NCI-H2196 treated with DMSO at 0.1 percent for 48 hours (cell line): ENCODE measurements around the gene EGFL7.

Experiments
- DNase-seq: peaks from one replicate; lab custom pipeline; 2025; ENCODE audit not compliant: unreplicated experiment; lab: John Stamatoyannopoulos, UW

Gene EGFL7

DNA sequence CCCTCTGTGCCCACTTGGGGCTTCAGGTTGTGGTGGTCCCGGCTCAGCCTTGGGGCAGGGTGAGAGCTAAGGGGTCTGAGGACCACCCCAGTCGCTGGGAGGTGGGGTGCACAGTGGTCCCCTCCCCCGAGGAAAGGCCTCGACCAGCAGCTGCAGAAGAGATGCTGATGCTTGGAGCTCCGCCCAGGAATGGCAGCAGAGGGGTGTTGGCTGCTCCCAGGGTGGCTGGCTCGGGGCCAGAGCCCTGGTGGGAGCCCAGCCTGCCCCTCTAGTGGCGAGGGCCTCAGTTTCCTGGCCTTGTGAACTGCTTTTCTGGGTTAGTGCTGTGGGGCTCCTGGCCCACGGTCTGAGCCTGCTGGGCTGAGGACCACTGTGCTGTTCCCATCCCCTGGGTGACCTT, 50.8 kb downstream of the EGFL7 start:
- DNase-seq = no peak

DNA sequence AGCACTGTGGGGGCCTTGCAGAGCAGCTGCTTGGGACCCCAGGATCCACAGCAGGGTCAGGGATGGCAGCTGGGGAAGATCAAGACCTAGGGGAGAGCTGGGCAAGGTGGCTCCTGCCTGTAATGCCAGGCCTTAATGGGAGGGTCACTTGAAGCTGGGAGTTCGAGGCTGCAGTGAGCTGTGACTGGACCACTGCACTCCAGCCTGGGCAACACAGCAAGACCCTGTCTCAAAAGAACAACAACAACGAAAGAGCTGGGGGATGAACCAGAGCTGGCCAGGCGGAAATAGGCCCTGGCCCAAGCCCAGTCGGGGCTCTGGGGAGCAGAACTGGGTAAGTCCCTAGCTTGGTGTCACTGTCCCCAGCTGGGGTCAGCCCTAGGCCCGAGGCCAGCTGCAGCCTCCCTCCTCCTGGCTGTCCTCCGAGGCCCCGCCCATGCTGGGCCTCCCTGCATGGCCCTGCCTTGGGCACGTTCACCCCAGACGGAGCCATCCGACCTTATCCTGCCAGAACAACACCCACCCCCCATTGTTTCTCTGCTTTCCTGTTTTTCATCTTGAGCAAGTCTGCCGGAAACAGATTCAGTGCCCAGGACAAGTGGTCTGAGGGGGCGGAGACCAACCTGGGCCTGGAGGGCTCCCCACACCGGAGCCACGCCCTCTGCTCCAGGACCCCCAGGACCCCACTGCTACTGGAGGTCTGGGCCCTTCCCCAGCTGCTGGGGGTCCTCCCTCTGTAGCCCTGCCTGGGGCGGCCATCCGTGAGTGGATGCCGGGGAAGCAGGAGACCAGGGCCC, 51.6 kb downstream of the EGFL7 start:
- DNase-seq = no peak

DNA sequence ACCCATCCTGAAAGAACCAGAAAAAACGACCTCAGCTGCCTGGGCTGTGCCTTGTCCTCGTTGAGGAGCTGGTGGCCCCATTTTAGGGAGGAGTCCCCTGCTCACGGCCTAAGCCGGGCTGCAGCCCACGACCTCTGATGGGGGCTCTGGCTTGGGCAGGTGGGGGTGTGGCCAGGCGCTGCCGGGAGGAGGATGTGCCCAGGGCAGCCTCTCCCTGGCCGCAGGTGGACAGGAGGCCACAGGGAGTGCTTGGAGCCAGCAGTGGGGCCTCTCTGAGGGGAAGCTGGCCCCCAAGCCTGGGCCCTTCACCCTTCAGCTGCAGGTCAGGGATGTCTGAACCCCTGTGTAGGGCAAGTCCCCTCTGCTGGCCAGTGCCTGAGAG, 52.2 kb downstream of the EGFL7 start:
- DNase-seq = no peak

- no peak for DNase-seq
Measured at GRCh38 chr9:136717399-136717798, 54.7 kb downstream of the EGFL7 start.

DNA sequence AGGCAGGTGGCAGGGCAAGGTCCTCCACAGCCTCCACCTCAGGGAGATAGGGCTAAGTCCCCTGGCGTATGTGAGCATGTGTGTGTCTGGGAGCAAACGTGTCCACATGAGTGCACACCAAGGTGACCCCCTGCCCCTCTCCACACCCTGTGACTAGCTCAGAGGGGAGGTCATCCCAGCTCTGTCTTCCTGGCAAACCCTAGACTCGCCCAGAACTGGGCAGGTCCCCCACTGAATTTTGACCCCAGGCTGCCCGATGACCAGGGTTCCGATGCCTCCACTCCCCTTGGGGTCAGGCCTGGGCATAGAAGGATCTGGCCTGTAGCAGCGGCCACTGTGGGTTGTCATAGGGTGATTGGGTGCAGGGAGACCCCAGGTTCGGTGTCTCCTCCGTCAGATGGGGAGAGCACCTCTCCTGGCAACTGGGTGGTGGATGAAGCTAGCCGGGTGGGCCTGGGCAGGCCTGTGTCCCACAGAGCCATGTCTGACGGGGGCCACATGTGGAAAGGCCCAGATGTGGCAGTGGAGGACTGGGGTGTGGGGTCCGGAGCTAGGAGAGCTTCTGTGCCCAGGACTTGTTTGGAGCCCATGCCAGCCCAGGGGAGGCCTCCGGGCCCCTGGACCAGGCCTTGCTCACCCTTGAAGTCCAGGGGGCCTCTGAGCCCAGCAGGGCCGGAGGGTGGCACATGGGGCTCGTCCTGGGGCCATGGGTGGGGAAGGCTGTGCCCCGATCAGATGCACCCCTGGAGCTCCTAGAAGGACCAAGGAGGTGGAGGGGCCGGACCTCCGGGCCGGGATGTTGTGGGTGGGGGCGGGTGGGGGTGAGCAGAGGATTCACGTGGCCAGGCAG, 55.9 kb downstream of the EGFL7 start:
- no peak for DNase-seq

DNA sequence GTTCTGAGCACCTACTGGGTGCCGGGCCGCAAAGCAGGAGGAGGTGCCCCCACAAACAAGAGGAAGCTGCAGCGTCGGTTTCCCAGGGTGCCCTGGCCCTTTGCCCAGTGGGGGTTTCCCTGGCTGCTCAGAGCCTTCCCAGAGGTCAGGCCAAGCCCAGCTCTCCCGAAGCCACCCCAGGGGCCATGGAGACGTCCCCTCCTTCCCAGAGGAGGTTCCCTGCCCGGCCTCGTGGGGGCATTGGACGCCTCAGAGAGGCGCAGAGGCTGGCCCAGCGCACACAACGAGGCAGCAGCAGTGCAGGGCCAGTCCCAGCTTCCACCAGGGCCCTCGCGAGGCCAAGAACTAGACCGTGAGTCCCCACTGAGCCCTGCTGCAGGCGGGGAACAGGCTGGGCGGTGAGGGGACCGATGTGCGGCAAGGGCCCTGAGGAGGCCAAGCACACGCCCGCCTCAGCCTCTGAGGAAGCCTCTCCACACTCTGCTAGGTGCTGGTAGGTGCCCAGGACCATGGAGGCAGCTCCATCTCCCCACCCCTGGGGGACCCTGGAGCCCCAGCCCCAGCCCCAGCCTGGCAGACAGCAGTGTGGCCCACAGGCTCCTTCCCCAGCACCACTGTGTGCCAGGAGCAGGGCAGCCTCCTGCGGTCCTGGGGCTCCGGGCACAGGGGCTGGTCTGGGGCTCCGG, 56.6 kb downstream of the EGFL7 start:
- DNase-seq = no peak

DNA sequence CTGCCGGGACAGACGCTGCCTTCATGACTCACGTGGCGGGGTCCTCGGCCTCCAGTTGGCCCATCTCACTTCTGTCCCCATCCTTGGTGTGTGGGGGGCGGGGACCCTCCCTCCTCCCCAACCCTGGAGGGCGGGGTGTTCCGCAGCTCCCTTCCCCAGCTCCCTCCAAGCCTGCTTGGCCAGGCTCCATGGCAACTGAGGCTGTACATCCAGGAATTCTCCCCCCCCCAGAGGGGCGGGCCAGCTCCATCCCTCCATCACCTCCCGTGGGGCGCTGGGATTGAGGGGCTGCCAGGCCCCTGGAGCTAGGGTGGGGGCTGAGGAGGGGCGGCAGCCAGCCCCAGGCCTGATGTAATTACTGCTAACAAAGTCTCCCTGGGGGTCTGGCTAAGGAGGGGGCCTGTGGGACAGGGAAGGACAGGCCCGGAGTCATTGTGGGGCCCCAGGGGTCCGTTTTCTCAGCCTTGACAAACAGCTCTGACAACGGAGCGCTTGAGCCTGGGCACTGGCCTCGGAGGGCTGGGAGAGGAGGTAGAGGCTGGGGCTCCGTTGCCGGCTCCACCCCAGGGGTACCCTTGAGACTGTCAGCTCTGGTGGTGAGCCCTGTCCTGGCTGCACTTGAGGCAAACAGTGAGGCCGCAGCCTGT, 57.7 kb downstream of the EGFL7 start:
- DNase-seq = no peak

- DNase-seq = no peak
Measured at GRCh38 chr9:136720898-136721338, 58.2 kb downstream of the EGFL7 start.

DNA sequence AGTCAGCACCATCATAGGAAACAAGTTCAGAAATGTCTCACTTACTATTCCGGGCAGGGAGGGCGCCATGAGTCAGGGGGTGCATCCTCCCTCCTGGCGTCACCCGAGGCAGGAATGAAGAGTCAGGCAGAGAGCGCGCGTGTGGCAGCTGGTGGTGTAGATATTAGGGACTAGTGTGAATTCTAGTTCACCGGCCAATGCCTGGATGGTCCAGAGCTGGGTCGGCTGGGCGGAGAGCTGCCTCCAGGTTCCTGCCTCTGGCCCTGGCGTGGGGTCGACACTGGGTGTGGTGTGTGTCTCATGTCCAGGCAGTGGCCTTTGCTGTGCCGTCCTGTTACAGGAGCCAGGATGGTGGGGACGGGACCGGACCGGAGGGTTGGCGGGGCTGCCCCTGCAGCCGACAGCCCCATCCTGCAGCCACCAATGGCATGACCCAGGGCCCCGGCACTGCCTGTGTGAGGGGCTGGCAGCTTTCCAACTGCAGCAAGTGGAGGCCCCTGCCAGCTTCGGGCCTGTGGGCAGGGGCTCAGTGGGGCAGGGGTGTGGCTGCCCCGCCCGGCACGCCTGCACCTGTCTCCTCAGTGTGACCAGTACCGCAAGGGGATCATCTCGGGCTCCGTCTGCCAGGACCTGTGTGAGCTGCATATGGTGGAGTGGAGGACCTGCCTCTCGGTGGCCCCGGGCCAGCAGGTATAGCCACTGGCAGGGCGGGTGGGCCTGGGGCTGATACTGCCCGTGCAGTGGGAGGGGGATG, 58.8 kb downstream of the EGFL7 start:
- no peak for DNase-seq
